GM21619 (cell line): ENCODE measurements around the gene KRTAP24-1.

ENCODE experiments used
- ATAC-seq: cut with Tn5 transposase; IDR thresholded peaks from one replicate; pipeline ENCODE4 v1.9.1; 2021; ENCODE audit not compliant: unreplicated experiment

Gene KRTAP24-1

DNA sequence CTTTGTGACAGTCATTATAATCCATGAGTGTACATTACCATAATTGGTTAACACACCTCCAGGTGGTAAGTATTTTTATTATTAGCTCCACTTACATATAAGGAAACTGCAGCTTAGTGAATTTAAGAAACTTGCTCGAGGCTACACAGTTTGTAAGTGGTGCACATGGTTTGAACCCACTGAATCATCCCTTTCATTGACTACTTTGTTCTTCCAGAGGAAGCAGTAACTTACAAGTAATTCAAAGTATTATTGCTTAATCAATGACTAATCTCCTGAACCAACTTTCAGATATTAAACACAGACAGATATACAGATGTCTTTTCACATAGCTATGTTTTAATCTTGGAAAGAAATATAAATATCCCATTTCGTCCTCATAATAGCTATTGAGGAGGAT lies 48.1 kb downstream of the KRTAP24-1 start:
- ATAC-seq, result no peak

DNA sequence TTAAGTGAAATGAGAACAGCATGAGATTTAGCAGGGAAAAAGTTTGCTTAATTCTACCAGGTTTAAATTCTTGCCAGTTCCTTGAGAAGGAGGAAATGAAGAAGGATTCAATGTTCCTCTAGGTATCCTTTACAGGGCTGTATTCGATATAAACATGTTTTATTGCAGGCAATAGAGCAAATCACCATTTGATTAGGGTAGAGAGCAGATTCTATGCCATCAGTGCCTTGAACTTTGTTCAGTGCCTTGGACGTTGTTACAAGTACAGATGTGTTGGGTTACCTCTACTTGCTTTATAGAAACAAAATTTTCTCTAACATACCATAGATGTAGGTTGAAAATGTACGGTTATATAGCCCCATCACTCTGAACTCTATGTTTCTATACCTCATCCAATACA lies 48.7 kb downstream of the KRTAP24-1 start:
- no peak for ATAC-seq

DNA sequence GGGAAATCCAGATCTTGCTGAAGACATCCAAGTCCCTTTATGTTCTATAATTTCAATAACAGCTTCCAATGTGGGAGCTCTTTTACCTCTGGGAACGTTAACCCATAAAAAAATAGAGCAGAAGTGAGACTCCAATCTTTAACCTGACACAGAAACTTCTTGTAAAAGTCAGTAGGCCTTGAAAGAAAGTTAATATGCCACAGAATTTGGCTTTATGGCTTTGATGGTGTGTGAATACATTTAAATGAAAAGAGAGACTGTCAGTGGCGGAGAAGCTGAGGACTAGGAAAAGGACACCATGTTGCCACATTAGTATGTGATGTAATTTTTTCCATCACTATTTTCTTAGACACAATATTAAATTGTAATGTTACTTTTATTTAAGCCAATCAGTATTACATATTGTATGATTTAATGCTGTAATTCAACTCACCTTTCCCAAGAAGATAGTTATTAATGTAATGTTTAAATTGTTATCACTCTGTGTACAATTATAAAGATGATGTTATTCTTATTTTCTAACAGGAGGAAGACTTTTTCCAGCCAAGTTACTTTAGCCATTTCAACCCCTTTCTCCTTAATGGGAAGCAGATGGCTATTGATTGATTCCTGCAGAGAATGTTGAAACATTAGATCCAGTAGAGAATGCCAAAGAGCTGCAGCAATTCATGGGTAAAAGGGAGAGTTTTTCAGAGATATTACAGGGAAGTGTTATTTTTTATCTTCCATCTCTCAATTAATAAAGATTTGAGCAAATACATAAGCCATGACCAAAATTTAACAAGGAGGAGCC lies 49.3 kb downstream of the KRTAP24-1 start:
- no peak for ATAC-seq

DNA sequence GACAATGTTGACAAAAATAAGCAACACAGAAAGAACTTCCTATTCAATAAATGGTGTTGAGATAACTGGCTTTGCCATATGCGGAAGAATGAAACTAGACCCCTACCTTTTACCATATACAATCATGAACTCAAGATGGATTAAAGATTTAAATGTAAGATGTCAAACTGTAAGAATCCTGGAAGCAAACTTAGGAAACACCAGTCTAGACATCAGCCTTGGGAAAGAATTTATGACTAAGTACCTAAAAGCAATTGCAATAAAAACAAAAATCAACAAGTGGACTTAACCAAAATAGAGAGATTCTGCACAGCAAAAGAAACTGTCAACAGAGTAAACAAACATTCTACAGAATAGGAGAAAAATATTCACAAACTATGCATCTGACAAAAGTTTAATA lies 50.7 kb downstream of the KRTAP24-1 start:
- ATAC-seq, result no peak
